Hypothalamus (tissue), 51 donors: ENCODE measurements around the gene STX8.

Experiments
- DNase-seq, 51 donors: peaks; one replicate each; lab custom pipeline; 2025; lab: John Stamatoyannopoulos, UW

STX8 gene

DNA sequence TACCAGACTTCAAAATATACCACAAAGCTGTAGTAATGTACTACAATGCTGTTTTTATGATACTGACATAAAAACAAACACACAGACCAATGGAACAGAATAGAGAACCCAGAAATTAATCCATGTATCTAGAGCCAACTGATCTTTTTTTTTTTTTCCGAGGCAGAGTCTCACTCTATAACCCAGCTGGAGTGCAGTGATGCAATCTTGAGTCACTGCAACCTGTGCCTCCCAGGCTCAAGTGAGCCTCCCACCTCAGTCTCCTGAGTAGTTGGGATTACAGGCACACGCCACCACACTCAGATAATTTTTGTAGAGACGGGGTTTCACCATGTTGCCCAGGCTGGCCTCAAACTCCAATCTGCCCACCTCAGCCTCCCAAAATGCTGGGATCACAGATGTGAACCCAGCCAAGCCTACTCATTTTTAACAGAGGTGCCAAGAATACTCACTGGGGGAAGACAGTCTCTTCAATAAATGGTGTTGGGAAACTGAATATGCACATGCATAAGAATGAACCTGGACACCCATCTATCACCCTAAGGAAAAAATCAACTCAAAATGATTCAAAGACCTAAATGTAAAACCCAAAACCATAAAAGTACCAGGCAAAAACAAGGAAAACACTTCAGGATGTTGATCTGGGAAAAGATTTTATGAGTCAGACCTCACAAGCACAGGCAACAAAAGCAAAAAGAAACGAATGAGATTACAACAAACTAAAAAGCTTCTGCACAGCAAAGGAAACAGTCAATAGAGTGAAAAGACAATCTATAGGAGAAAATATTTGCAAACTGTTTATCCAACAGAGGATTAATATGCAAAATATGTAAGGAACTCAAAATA is 63.1 kb downstream of the STX8 start:
- peak in 1 of 51 donors; percentile 4 for DNase-seq

DNA sequence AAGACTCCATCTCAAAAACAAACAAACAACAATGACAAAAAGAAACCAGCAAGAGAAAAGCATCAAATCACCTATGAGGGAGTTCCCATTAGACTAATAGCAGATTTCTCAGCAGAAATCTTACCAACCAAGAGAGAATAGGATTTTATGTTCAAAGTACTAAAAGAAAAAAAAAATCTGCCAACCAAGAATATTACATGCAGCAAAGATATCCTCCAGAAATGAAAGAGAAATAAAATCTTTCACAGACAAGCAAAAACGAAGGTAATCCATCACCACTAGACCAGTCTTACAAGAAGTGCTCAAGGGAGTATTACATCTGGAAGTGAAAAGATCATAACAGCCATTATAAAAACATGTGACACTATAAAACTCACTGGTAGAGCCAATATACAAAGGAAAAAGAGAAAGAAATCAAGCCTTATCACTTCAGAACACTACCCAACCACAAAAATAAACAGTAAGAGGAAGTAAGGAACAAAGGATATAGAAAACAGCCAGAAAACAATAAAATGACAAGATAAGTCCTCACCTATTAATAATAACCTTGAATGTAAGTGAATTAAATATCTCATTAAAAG is 66.3 kb downstream of the STX8 start:
- DNase-seq: no peak

DNA sequence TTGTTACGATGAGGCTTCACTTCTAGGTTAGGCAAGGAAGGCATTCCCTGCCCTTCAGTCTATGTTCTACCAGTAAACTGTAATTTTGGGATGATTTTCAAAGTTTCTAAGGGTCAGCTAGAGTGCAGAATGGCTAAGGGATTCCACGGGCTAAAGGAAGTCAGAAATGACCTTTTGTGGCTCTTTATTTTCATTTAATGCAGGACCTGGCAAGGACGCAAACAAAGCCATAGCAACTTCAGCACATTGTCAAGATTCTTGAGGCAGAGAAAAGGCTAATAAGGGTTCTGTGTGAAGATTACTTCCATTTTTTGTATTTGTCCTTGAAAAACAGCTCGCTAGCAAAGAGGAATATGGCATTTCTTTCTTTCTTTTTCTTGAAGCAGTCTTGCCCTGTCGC is 76.6 kb downstream of the STX8 start:
- DNase-seq: no peak

GRCh38 chr17:9498490-9498889 is 77.1 kb downstream of the STX8 start:
- DNase-seq: no peak

- DNase-seq: no peak
Measured at GRCh38 chr17:9488556-9488955, 87.1 kb downstream of the STX8 start.

DNA sequence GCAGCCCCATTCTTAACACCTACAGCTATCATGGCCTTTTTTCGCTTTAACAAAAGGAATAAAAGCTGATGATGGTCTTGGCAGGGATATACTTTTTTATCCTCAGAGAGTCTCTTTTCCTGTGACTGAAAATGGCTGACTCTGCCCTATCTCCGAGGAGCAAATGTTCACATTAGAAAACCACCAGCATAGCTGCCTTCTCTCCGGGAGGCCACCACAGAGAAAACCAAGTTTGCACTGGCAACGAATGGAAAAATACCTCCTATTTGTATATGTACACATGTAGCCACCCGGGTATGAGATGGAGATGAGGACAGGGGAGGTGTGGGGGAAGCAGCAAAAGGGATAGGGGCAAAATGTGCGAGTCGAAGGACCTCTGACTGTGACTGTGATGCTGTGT is 88.2 kb downstream of the STX8 start:
- DNase-seq: no peak

GRCh38 chr17:9484789-9485188 is 90.8 kb downstream of the STX8 start:
- no peak for DNase-seq

DNA sequence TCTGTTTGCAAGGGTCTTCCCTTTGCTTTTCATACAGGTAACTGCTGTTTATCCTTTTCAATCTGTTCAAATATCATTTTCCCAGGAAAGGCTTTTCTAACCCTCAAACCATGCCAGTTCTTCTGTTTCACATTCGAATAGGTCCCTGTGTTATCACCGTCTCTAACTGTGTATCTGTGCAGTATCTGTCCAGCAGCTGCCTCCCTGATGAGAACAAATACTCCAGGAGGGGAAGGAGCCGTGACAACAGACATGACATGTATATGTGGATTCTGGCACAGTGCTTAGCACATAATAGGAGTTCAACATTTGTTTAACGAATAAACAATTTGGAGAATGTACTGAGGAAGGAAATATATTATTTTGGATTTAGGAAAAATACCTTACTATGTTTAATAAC is 95.7 kb downstream of the STX8 start:
- DNase-seq: no peak

GRCh38 chr17:9478889-9479288 is 96.7 kb downstream of the STX8 start:
- DNase-seq: no peak

- peak in 43 of 51 donors; percentile 4 to 89 (median 58) for DNase-seq
Measured at GRCh38 chr17:9475101-9475658, 100.4 kb downstream of the STX8 start.

DNA sequence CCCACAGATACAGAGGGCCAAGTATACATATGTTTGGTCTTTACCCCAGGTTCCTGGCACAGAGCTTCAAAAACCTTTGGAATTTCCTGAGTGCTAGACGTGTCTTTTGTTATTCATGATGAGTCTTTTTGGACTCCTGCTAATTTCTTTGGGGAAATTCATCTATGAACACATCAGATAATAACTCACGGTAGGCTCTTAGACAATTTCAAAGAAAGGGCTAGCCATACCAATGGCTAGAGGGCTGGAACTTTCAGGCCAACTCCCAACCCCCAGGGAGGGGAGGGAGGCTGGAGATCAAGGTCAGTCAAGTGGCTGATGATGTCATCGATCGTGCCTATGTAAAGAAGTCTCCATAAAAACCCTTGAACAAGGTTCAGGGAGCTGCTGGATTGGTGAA is 101.9 kb downstream of the STX8 start:
- no peak for DNase-seq

DNA sequence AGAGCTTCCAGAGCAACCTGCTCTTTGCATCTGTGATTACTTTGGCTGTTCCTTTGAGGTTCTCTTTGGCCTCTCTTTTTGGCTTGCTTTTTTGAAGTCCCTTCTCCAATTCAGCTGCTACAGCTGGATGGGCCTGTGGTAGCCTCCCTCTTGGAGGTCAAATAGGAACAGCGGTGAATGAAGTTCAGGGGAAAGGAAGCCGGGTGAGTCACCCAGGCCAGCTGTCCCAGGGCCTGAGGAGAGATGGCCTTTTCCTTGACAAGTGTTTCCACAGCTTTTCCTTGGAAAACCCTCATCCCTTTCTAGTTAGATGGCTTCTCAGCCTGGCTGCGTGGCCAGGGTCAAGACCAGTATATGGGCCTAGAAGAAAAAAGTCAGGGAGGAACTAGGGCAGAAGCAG is 103.1 kb downstream of the STX8 start:
- no peak for DNase-seq

DNA sequence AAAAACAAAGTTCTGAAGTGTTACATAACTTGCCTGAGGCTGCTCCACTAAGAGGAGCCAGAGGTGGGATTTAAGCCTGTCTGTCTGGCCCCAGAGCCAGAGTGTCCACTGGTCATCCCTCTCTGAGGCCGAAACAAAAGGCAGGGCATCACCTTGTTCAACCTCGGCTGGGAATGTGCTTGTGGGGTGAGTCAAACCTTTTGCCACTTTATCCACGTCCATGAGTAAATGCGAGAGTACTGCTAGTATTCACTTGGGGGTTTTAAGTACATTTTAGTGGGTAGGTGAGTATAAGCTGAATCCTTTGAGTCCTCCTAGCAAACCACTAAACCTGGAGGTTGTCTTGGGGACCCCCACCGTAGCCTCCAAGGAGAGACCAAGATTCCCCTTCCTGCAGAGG is 103.5 kb downstream of the STX8 start:
- no peak for DNase-seq

- DNase-seq: no peak
Measured at GRCh38 chr17:9470171-9470570, 105.4 kb downstream of the STX8 start.

- DNase-seq: no peak
Measured at GRCh38 chr17:9468937-9469336, 106.7 kb downstream of the STX8 start.

- no peak for DNase-seq
Measured at GRCh38 chr17:9468532-9468931, 107.1 kb downstream of the STX8 start.

DNA sequence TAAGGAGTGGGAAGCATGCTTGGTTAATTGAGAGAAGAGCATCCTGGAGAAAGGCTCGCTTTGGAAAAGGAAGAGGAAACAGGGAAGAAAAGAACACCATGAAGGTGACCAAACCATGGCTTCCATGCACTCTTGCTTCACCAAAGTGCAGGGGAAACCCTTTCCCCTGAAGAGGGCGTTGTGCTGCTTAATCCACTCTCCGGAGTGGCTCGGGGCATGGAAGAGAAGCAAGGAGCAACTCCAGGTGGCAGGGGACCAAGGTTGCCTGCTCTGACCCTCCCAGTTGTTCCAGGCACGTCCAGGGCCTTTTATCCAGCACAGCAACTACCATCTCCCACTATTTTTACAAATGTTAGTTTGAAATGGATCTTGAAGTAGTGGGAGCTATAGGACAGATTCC is 108.1 kb downstream of the STX8 start:
- peak in 1 of 51 donors; percentile 2 for DNase-seq

DNA sequence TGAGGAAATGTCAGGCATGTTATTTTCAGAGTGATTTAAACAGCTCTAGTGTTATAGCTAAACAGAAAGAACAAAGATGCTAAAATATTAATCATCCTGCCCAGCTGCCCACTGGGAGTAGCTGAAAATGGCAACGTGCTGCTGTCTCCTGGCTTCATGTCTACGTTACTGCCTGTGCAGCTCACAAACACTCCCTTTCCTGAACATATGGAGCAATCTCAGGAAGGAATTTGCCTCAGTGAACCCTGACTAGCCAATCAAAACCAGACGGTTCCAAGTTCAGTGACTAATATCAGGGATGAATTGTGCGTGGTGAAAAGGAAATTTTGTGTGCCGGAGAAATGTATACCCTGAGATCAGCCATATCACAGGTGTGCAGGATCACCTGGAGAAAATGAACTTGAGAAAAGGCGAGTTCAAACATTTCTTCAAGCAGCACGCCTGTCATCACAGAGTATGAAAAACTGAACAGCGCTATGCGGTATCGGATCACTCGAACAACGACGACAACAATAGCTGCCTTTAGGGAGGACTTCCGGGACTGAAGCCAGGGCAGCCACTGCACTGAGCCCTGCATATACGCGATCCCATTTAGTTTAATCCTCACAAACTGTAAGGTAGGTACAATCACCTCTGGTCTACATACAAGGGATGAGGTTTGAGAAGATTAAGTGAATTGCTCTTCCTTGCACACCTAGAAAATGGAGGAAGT is 110.3 kb downstream of the STX8 start:
- peak in 1 of 51 donors; percentile 17 for DNase-seq

DNA sequence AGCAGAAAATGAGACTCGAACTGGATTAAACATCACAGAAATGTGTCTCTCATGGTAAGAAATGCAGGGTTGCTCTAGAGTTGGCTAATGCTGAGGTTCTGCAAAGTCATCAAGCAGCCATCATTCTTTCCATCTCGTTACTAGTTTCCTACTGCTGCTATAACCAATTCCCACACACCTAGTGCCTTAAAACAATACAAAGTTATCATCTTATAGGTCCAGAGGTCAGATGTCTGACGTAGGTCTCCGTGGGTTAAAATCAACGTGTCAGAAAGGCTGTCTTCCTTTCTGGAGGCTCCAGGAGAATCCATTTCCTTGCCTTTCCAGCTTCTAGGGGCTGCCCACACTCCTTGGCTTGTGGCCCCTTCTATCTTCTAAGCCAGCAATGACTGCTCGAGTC is 118.6 kb downstream of the STX8 start:
- no peak for DNase-seq

DNA sequence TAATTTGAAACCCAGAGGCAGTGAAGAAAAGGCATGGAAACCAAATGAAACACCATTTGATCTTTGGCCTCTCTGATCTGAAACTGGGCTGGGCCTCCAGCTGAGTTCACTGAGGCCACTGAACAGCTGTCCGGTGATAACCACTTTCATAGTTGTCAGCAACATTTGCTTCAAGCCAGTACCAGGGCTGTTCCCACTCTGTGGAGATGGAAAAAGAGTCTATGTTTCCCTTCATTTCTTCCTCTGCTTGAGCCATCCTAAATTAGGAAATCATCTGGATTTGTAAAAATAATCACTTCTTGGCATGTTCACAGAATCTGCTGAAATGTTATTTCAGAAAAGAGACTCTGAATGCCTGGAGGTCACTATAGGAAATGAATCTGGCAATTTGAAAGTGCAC is 119.3 kb downstream of the STX8 start:
- DNase-seq: no peak

- no peak for DNase-seq
Measured at GRCh38 chr17:9451934-9452333, 123.7 kb downstream of the STX8 start.
